Stimulated activated CD8-positive, alpha-beta memory T cell treated with anti-CD3 and anti-CD28 coated beads, Interleukin-12 subunit alpha, Interleukin-12 subunit beta, amount 100 ng/mL, for 4 hours (primary cell): Measurements from ENCODE around the gene NPFFR1.

Source experiments
- DNase-seq: peaks from one replicate; pipeline ENCODE4 v3.0.0-alpha.2; 2020; ENCODE audit warnings: low read depth

NPFFR1 gene

DNA sequence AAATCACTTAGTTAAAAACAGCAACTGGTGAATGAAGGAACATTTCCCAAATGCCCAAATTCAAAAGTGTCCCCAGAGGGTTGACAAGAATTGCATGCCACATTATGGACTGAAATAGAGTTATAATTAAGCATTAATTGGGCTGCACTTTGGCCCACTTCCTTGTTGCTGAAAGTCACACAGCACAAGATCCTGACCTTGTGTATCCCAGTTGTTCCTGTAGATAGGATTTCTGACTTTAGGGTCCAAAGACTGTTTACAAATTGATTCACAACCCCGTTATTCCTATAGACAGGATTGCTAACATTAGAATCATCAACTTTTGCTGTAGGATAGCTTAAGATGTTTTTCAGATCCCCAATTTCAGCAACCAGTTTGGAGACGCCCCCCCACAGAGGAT is 31.5 kb upstream of the NPFFR1 start:
- DNase-seq, result no peak

DNA sequence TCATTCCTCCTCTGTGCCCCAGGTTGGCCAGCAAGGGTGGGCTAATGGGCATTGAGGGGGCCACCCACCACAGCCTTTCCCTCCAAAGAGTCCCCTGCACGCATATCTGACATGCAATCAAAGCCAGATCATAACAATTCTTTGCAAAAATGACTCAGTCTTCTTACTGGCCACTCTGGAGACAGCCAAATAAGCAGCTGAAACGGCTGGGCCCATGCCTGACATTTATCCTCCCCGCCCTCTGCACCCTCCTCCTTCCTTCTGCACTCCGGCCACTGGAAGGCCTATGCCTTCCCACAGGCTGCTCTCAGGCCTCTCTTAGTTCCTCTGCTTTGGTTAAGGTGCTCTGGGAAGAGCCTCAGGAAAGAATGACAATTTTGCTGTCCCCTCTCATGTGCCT is 29.2 kb upstream of the NPFFR1 start:
- no peak for DNase-seq

DNA sequence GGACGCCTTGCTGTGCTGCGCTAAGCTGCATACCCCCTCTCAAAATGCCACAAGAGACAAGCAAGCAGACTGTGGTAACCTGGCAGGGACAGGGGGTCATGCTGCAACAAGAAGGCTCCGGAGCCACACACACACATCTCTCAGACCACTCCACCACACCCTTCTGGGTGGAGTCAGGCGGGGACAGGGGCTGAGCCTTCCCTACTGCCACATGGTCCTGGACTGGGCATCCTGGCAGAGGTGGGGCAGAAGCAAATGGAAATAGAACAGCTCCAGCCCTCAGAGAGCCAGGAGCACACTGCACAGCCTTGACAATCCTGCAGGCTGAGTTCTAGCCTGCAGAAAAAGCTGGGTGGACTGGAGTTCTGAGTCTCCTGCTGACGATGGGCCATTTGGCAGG is 28.4 kb upstream of the NPFFR1 start:
- DNase-seq, result no peak

DNA sequence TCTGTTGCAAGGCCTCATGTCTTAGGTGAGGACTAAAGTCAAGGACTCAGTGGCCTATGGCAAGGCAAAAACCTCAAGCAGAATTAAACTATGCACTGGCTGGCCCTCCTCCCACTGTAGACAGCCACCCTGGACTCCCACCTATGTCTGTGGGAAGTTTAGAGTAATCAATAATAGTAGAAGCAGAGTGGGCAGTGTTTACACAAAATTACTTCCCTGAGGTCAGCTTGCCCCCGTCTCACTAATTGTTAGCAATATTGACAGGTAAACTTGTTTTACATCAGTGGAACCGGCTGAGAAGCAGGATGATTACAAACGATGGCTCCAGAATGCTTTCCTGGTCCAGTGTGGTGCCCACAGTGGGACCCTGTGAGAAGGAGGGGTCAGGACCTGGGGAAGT is 27.9 kb upstream of the NPFFR1 start:
- DNase-seq, result no peak

DNA sequence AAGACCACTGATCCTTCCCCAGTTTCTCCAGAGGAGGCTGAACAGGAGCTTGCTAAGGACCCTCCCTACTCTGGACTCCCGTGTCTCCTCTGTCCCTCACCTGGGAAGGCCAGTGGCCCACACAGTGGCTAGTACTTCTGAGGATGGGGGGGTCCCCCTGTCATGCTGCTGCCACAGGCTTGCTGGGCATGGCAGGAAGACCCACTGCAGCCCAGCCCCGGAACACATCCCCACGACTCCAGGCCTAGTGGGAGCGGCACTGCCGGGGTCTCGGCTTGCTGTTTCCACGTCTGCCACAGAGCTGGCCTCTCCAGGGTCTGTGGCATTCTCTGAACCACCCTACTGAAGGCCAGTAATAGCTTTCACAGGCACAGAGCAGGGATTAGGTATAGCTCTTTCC is 25.9 kb upstream of the NPFFR1 start:
- no peak for DNase-seq

DNA sequence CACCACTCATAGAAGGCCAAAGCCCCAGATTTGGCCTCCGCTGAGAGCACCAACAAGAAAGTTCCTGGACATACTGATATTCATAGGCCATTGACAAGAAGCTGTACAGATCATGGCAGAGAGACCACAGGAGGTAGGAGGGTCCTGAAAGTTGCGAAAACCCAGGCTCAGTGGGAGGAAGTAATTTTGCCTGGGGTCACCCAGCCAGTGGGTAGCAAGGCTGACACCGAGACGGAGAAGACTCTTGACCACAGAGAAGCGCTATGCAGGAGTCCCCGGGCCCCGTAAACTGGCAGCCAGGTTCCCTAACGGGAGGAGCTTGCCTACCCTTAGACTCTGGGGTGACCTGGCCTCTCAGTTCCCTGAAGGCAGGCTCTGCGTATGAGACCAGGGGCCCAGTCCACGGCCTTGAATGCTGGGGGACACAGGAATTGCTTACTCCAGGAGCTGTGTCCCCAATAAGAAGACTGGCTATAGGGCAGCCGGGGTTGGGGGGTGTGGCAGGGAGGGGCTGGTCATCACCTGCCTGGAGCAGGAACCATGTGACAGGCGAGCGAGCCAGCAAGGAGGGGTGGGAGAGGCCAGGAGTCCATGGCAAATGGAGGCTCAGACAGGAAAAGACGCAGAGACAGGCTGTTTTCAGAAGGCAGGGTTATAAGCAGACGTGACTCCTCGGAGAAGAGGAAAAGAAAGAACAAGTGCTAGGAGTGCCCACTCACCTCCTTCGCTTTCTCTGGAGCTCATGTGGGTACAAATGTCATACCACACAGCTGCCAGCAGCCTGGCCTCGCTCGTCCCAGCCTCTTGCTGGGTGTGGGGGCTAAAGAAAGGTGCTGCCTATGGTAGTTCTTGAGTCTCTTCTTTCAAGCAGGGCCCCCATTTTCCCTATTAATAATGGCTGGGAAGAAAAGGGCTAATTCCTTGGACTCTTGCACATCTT is 24.6 kb upstream of the NPFFR1 start:
- no peak for DNase-seq

DNA sequence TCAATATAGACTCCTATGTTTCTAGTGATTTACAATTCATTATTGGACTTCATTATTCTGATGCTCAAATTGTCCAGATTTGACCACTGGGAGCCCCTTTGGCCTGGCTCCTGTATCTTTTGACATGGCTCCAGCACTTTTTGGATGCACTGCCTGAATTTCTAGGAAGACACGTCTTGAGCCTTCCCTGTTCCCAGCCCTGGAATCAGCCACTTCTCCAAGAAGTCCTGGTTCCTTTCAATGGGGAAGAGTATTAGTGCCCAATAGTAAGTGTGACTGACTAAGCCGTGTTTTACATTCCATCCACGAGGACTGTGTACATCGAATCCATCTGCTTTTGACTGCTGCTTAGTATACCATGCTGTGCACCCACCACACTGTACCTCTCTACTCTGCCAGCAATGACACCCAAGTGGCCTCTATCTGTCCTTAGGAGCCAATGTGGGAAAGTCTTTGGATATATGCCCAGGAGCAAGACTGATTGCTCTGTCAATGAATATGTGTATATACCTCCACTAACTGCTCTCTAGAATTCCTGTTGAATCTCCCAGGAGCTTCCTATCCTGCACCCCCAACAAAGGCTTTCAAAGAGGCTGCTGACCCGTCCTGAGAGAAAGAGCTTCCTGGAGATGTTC is 23.2 kb upstream of the NPFFR1 start:
- no peak for DNase-seq

DNA sequence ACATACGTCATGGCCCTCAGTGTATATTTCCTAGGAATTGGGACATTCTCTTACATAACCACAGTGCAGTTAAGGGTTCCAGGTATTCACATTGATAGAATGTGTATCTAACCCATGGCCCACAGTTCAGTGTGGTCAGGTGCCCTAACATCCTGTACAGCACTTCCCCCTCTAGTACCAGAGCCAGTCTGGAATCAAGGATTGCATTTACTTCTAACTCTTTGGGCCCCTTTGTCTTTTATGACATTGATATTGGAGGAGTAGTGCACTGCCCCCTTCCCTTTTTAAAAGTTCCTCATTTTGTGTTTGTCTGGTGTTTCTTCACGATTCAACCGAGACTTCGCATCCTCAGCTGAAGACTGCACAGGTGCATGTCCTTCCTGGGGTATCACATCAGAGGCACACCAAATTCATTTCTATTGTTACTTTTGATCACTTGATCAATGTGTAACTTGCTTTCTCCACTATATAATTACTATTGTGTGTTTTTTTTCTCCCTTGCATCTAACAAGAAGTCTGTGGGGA is 22.4 kb upstream of the NPFFR1 start:
- DNase-seq, result no peak

GRCh38 chr10:70303730-70304129 is 19.9 kb upstream of the NPFFR1 start:
- no peak for DNase-seq

GRCh38 chr10:70302292-70302691 is 18.5 kb upstream of the NPFFR1 start:
- DNase-seq, result no peak

GRCh38 chr10:70300908-70301597 is 17.2 kb upstream of the NPFFR1 start:
- no peak for DNase-seq

DNA sequence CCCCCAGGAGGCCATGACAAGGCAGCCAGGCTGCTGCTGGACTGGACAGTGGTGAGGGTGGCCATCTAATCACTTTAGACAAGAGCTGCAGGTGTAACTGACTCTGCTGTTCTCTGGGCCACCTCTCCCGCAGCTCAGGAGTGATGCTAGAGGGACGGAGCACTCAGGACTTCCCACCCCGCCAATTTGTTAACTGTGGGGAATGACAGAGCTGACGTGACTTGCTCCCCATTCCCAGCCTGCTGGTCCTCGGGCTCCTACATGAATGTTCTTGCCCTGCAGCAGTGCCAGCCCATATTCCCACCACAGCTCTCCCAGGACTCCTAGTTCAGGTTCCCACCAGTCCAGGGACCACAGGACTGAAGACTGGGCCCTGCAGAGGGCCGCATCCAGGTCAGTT is 16.7 kb upstream of the NPFFR1 start:
- DNase-seq, result no peak

- no peak for DNase-seq
These were observed 16.1 kb upstream of the NPFFR1 start for GRCh38 chr10:70299876-70300275.

- no peak for DNase-seq
These were observed 14.6 kb upstream of the NPFFR1 start for GRCh38 chr10:70298393-70298792.

DNA sequence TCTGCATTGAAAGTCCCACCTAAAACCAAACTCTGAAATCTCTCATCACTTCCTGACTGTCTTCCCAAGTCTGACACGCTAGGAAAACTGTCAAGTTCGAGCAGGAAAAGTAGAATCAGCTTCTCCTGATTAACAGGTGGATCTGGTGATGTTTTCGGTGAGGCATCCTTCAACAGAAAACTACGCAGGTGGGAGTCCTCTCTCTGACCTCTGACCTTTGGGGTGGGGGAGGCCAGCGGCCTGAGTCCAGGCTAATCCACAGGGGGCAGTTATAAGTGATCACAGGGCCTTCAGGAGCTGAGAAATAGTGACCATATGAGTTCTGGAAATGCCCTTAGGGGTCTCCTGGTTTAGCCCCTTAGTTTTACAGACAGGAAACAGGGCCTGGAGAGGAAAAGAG is 13.4 kb upstream of the NPFFR1 start:
- no peak for DNase-seq

GRCh38 chr10:70296406-70296899 is 12.6 kb upstream of the NPFFR1 start:
- DNase-seq, result no peak

GRCh38 chr10:70295926-70296325 is 12.1 kb upstream of the NPFFR1 start:
- no peak for DNase-seq

DNA sequence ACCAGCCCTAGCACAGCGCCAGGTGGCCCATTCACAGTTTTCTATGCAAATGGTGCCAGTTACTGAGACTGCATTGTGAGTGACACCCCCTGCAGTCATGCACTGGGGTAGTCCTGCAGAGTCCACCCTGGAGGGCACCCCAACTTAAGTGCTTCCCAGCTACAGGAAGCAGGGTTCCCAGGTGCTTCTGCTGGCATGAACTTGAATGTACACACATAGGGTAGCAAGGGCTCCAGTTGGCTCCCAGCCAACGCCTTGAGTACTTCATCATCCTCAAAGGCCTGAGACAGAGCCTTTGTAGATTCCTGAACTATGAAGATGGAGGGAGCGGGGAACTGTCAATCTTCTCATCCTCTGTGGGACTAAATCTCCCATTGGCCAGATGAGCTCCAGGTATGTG is 11.5 kb upstream of the NPFFR1 start:
- no peak for DNase-seq

- DNase-seq, result no peak
These were observed 9.5 kb upstream of the NPFFR1 start for GRCh38 chr10:70293169-70293843.

- DNase-seq, result no peak
These were observed 8.2 kb upstream of the NPFFR1 start for GRCh38 chr10:70292004-70292403.

- no peak for DNase-seq
These were observed 5.9 kb upstream of the NPFFR1 start for GRCh38 chr10:70289739-70290138.

- DNase-seq, result no peak
These were observed 2.8 kb upstream of the NPFFR1 start for GRCh38 chr10:70286616-70287015.
